GM18502 (cell line): Measurements from ENCODE around the gene ANKS1A.

Experiments used
- ATAC-seq: cut with Tn5 transposase; IDR thresholded peaks from one replicate; pipeline ENCODE4 v1.9.1; 2021; ENCODE audit warnings: mild to moderate bottlenecking; ENCODE audit not compliant: unreplicated experiment, poor library complexity

The ANKS1A gene

DNA sequence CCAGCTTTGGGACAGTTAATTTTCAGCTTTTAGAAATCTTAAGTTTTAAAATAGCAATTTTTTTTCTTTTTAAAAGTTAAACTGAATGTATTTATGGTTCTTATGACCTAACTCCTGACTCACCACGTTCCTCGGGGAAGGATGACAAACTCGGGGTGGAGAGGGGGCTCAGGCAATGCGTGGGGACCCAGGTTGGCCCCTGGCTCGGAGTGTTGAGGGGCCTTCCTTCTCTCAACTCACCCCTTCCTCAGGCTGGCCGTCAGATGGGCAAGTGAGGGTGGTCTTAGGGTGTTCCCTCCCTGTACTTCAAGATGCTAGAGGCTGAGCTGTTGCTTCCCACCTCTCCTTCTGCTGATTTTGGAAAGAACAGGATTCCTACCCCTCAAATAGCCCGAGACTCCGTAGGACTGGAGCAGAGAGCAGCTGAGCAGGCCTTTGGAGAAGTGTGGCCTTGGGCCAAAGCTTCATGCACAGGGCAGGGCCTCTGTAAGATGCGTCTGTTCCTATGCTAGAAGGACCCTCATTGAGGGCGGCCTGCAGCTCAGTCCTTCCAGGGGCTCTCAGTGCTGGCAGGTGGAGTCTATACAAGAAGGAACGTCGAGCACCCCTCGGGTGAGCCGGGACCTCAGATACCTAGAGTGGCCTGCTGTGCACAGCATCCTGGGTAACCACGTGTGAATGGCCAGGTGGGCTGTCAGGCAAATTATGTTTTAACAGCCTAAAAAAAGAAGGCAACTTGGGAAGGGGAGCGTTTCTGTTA, 172.8 kb downstream of the ANKS1A start:
- no peak for ATAC-seq

DNA sequence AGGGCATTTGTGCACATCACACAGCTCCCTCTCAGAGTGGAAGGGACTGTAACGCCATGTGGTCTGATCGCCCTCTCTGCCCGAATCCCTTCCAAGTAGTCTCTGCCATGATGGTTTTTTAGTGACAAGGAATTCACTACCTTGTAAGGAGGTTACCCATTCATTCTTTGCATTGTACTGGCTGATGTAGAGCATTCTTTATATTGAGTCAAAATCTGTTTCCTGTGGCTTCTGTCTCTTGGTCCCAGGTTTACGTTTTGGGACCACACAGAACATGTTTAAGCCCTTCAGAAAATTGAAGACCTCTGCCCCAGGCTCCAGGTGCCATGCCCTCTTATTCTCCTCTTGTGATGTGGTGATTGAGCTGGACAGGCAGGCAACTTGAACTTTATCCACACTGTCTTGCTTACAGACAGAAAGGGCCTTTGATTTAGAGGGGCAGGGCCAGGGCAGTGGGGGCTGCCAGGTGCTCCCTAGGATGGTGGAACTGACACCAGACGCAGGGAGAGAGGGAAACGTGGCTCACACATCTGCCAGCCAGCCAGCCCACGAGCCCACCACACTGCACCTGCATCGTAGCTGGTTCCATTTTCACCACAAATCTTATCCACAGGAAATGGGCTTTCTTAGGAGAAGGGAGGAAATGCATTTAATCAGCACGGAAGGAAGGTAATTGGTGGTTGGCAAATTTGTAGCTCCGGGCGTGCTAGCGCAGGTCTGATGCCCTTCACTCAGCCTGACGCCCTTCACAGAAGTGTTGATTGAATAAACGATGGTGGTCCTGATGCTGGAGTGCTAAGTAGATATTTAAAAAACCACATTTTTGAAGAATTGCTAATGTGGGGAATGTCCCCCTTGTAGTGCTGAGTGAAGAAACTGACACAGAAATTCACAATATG, 173.9 kb downstream of the ANKS1A start:
- ATAC-seq: no peak

DNA sequence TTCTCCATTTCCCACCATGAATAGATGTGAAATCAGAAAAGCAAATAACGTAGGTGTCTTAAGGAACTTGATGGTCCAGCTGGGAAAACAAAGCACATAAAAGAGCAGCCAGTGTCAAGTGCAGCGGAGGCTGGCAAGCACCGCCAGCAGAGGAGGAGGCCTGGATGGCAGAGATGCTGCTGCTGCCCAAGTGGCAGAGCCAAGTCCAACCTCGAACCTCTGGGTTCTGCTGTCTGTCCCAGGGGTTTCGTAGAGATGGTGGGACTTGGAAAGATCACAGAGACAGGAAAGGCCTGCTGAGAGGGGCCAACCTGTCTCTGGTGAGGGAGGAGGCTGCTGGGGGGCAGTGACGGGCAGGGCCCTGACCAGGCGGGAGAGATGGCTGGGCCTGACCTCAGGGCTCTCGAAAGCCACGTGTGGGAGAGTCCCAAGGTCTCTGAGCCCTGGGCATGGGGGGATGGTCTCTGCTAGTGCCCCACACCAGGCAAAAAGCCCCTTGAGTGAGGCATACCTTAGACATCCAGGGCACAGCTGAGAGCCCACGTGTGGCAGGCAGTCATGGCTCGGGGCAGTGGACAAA, 174.7 kb downstream of the ANKS1A start:
- no peak for ATAC-seq

DNA sequence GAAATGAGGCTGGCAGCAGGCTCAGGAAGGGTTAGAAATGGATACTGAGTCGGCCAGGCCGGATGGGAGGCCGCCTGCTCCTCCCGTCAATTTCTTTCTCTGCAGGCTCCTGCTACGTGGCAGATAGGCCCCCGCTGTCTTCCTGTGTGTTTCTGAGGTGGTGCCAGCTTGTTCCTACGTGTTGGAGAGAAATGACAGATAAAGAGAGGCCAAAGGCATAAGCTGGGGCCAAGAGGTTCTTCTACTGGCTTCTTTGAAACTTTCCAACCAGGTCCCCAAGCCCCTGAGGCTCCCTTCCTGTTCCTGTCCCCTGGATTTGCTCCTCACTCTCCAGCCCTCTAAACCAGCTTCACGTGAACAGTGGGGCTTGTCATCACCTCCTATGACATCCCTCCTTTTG, 175.2 kb downstream of the ANKS1A start:
- no peak for ATAC-seq

DNA sequence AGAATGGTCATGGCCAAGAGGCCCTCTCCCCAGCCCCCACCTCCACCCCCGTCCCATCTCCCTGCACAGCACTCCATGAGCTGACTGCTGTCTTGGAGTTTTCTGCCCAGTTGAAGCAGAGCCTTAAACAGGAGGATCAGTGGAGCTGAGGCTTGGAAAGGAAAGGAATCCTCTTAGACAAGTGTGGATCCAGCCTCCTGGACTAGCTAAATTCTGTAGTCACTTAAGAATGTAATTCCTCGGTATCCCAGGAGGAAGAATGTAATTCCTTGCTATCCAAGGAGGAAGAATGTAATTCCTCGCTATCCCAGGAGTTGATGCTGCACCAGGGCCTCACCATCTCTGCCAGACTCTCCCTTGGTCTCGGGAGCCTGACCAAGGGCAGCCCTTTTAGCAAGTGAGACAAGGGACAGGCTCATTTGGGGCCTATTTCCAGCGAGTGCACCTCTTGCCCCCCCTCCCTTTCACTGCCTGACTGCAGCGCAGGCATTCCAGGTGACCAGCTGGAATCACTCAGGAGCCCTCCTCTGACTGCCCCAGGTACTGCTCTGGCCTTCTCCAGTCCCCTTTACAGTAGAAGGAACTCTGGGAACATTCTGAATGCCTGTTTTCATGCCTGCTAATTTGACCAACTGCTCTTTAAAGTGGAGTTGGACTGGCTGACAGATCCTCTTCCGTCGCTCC, 175.8 kb downstream of the ANKS1A start:
- no peak for ATAC-seq

DNA sequence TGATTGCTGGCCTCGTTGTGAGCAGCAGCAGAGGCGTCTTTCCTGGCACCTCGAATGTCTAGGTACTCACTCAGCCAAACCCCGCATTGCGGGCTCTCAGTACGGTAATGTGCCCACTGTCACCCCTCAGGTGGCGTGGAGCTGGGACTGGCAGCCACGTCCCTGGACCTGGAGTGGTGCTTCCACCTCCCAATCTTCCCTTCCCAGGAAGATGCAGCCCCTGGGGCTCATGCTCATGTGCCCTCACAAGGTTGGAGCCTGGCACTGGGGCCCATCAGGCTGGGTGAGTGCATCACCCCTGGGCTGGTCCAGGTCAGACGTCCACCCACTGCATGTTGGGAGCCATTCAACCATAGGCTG, 176.4 kb downstream of the ANKS1A start:
- ATAC-seq: no peak

DNA sequence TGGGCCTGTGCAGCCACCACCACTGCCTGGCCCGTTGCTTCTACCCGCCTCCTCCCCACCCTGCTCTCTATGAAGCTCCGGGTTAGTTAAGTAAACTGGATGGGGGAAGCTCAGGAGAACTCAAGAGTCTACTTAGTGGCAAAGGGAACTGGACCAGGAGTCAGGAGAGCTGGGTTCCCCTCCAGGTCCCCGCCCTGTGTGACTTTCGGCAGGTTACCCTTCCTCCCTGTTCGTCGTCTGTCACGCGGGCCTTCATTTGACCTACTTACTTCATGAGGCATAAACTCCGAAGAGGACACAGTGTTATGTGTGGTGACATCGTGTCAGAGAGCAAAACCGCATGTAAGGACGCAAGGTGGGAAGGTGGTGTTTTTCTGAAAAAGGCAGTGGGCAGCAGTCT, 176.8 kb downstream of the ANKS1A start:
- no peak for ATAC-seq

DNA sequence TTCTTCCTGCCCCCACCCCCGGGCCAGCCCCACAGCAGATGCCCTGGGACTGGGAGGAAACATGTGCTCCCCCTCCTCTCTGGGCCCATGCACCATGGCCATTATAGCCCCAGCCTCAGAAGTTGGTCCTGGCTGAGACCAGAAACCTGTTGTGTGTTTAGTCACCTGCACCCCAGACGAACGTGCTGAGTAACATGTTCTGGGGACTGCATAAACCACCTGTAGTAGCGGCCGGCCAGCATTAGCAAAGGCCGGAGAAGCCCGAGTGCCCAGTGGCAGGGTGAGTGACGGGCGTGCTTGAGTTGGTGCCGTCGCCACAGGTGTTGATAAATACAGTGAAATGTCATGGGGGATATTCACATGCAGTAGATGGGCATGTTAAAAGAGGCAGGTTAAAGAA, 178.2 kb downstream of the ANKS1A start:
- no peak for ATAC-seq

DNA sequence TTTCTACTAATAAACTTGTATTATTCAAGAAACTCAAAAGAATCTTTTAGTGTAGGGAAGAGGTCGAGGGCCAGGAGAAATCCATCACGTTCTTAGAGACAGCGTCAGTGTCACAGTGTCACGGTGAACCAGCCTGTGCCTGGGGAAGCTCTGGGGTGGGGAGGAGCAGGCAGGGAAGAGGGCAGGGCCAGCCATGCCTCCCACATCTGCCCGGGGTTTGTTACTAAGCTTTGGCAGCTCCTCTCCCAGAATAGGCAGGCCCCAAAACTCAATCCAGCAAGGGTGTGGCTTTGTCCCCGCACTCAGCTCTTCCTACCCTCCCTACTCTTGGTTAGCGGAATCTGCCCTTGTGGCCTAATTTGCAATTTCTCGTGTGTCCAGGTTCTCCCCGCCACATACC, 179.2 kb downstream of the ANKS1A start:
- no peak for ATAC-seq

DNA sequence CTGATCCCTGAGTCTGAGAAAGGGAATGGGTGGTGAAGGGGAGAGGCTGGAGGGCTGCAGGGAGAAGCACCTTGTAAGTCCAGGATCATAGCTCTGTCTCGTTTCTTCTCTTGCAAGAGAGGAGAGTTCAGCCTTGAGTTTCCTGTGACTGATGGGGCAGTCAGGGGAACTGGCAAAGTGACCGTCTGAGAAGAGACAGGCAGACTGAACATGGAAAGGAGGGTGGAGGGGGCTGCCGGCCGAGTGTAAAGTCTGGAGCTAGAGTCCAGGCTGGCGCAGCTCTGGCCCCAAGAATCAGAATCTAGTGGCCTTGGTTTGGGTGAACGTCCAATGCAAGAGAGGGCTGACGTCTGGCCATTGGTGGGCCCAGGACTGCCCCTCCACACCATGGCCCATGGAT, 179.6 kb downstream of the ANKS1A start:
- no peak for ATAC-seq

DNA sequence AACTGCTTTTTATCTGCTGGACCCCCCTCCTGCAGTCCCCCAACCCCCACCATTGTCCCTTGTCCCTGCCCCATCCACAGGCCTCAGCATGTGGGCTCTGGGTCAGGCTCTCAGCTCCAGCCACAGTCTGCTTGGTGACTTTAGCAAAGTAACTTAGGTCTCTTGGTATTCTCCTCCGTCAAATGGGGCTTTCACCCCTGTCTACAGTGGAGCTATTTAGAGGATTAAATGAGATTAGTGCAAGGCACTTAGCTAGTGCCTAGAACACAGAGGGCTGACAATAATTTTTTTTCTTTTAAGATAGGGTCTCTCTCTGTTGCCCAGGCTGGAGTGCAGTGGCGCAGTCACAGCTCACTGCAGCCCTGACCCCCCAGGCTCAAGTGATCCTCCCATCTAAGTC, 180.2 kb downstream of the ANKS1A start:
- no peak for ATAC-seq

DNA sequence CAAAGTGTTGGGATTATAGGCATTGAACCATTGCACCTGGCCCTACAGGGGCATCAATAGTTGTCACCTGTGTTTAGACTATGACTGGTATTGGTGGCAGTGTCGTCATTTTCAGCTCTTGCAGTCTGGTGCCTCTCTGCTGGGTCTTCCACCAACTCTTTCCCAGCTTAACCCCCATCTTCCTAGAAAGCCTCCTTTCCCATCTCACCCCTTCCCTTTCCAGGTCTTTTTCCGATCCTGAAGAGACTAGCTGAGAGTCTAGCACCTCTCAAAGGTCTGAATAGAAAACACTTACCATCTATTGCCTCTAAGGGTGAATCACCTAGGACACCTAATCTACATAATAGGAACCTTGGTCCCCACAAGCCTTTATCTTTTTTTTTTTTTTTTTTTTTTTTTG, 181.1 kb downstream of the ANKS1A start:
- ATAC-seq: no peak

DNA sequence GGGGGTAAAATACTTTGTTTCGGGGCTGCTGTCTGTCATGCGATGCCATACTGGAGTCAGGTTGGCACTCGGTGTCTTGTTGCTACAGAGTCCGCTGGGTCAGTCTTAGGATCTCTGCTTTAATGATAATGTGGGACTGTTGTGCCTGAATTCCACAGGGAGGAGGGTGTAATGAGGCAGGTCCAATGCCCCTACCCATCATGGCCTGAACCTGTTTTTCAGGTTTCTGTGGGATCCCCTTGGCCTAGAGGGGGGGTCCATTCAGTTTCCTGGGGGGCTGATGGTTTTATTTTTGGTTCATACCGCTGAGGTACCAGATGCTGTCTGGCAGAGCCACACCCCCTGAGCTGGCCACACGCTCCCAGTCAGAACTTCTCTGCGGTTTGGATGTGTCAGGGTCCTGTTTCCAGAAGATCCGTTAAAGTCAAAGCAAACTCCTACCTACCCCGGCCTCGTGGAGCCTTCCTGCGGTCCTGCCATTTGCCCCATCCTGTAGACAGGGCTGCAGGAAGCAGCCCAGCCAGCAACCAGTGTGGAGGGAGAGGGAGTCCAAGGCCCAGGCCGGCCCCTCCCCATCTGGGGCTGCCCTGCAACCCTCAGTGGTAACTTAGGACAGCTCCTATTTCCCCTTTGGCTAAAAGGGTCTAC, 182.4 kb downstream of the ANKS1A start:
- ATAC-seq: no peak

DNA sequence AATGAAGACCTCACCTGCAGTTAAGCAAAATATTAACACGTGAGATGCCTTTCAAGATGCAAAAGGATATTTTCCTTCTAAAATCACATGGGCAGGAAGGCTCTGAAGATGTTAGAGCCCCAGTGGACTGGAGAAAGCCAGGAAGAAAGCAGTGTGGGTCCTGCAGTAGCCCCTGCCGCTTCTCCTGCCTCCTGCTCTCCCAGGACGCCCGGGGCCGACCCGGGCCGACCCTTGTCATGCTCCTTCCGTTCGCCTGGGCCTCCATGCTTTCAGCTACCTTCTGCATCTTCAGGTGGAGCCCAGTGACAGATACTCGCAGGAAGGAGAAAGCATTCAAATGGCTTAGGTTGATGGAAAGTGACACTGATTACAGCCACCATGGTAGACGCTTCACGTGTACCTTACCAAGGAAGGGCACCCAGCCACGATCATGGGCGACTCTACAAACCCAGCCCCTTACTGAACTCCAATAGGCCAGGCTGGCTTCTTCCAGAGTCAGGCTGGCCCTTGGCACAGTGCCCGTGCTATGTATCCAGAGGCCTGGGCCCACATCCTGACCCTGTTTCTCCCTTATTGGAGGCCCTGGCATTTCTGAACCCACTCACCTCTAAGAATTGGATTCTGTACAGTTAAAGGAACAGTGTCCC, 183.1 kb downstream of the ANKS1A start:
- ATAC-seq: no peak

DNA sequence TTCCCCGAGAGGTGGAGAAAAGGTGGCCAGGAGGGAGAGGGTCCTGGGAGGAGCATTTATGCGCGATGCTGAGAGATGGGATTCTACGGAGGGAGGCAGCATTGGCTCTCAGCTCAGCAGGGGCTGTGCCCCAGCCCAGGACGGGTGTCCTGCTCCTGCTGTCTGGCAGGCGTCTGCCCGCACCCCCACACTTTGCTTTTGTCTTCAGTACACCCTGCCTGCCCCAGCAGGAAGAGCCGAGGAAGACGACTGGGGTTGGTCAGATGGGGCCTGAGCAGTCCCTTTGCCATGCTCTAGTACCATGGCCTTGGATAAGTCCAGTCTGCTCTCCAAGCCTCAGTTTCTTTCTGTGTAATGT, 183.6 kb downstream of the ANKS1A start:
- ATAC-seq: no peak

DNA sequence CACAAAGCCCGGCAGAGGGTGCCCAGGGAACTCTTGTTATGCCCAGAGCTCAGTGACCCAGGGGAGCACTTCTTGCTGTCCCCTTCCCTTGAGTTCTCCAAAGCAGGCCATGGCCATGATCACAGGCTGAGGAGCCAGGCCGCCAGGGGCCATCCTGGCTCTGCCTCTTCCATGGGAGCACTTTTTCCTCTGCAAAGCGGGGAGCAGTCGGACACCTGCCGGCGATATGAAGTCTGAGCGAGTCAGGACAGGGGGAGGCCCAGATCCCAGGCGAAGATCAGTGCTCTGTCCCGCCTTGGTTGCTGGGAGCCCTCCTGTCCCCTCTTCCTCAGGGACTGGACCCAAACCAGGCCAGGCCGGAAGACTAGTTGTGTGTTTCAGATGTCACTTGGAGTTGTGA, 184.2 kb downstream of the ANKS1A start:
- no peak for ATAC-seq

DNA sequence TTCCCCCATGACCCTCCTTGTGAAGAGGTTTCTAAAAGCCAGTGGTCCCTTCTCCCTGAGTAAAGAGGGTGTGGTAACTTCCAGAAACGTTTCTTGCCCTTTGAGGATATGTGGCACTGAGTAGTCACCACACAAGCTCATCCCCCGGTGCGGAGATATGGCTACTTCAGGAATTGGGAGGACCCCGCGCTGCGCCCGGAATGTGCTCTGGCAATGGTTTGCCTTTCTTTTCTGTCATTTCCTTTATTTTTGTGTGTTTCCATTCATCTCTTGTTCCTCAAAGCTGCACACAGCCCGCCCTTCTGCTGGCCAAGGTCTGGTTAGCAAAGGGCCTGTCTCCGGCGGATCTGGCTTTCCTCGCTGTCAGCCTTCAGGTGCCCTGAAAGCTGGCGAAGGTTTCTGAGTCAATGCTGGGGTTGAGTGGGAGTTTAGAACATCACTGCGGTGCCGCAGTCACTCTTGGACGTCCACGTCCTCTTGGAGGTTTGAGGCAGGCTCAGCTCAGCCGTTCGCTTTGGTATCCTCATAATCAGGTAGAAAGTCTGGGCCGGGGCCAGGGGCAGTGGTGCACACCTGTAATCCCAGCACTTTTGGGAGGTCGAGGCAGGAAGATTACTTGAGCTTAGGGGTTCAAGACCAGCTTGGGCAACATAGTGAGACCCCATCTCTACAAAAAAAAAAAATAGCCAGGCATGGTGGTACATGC, 184.9 kb downstream of the ANKS1A start:
- no peak for ATAC-seq

DNA sequence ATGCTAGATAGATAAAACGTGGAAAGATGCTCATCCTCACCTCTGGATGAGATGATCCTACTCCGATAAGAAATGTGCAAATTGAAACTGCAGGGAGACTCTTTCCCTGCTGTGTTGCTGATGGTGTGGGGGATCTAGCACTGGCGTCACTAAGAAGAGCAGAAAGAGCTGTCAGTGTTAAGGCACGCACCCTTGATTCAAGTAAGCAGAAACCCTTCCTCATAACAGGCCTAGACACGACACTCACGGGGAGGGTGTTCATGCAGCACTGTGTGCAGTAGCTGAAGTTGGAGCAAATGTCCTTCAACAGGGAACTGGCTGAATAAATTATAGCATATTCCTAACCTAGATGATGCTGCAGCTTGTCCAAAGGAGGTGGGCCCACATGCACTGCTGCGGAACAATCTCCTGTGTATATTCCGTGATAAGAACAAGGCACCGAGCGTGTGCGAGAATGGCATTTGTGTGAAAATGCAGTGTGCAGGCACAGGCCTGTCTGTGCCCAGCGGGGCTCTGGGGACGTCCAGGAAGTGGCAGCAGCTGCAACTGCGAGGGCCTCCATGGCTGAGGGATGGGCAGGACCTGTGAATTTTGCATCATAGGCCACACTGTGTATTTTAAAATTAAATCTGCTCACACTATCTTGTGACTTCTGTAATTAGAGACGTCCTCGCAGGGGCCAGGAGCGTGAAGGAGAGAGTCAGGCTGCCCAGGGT, 188.1 kb downstream of the ANKS1A start:
- ATAC-seq: no peak

DNA sequence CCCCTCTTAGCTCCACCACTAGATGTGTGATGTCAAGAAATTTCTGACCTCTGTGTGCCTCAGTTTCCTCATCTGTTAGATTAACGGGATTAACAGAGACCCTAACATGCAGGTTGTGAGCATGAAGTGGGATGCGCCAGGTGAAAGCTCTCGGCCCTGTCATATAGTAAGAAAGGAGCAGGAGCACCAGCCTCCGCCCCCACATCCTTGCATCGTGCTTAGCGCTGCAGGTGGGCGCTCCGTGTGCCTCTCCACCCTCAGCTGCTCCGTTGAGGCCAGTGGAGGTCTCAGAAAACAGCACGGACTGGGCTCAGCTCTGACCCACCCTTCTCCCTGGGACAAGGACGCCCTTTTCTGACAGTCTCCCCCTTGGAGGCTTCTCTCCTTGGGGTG, 188.7 kb downstream of the ANKS1A start:
- no peak for ATAC-seq
